ENCODE measurements around the gene INAFM2.

INAFM2 gene

GRCh38 chr15:40338041-40338657, 14.7 kb downstream of the INAFM2 start:
- DNase-seq (ENCODE audit: low read depth): peak; percentile 73
- peak; percentile 74 for TF ChIP-seq CTCF (IDR thresholded peaks at IDR 0.05; ENCODE audit: insufficient read depth, low read depth, low read length, missing control alignments)
- no peak overlapping the region for H3K4me3 ChIP-seq (ENCODE audit: low read length)

GRCh38 chr15:40338921-40339620, 15.6 kb downstream of the INAFM2 start:
- TF ChIP-seq CTCF (IDR thresholded peaks at IDR 0.05; ENCODE audit: insufficient read depth, low read depth, low read length, missing control alignments): no peak
- H3K4me3 ChIP-seq (ENCODE audit: low read length): peak overlapping the region; percentile 54
- peak; percentile 88 for DNase-seq (ENCODE audit: low read depth)

- peak overlapping the region; percentile 54 for H3K4me3 ChIP-seq (ENCODE audit: low read length)
- no peak for DNase-seq (ENCODE audit: low read depth)
These were observed 16.1 kb downstream of the INAFM2 start for GRCh38 chr15:40339621-40339945.

GRCh38 chr15:40340038-40340739, 16.7 kb downstream of the INAFM2 start:
- no peak for TF ChIP-seq CTCF (IDR thresholded peaks at IDR 0.05; ENCODE audit: insufficient read depth, low read depth, low read length, missing control alignments)
- H3K4me3 ChIP-seq (ENCODE audit: low read length): peak overlapping the region; percentile 54
- DNase-seq (ENCODE audit: low read depth): peak; percentile 41

More at GRCh38 chr15:40339621-40339945, 16.1 kb downstream of the INAFM2 start:
- TF ChIP-seq CTCF (IDR thresholded peaks at IDR 0.05; ENCODE audit: insufficient read depth, low read depth, low read length, missing control alignments): no peak

- DNase-seq (ENCODE audit: low read depth): peak; percentile 87
- H3K4me3 ChIP-seq (ENCODE audit: low read length): peak within 1 kb of the TSS; percentile 54
- no peak for TF ChIP-seq CTCF (IDR thresholded peaks at IDR 0.05; ENCODE audit: insufficient read depth, low read depth, low read length, missing control alignments)
These were observed 17.4 kb downstream of the INAFM2 start, which contains the start of gene CCDC9B for GRCh38 chr15:40340740-40341400. Gene CCDC9B (minus strand): TSS chr15:40340939. CDS start chr15:40340819, 120 bp downstream.

GRCh38 chr15:40342416-40343320, 19.2 kb downstream of the INAFM2 start:
- H3K4me3 ChIP-seq (ENCODE audit: low read length): no peak overlapping the region
- DNase-seq (ENCODE audit: low read depth): peak; percentile 92
- TF ChIP-seq CTCF (IDR thresholded peaks at IDR 0.05; ENCODE audit: insufficient read depth, low read depth, low read length, missing control alignments): no peak
